Liver (tissue), 9 donors: Measurements from ENCODE around the gene LYZ. TPM values are rescaled to one million over a fixed set of nuclear protein-coding genes. Genes with fewer than 3 reads are reported as not detected.

Source experiments
- DNase-seq: peaks from one replicate; pipeline ENCODE4 v3.0.0-alpha.2; 2017; ENCODE audit warnings: low spot score
- H3K27ac ChIP-seq, 2 donors: one replicate each; pipeline ENCODE4 v1.7.0; 2013; ENCODE audit warnings: inconsistent platforms in 2 of 2, low read length in 2 of 2, control low read depth in 1 of 2, low read depth in 1 of 2, mild to moderate bottlenecking in 1 of 2
- H3K27me3 ChIP-seq, 4 donors: one replicate each; pipeline versions ENCODE4 v1.6.1 to v1.7.0; 2013; ENCODE audit warnings: low read length in 3 of 4, inconsistent platforms in 1 of 4, mild to moderate bottlenecking in 1 of 4, moderate library complexity in 1 of 4; ENCODE audit not compliant: control insufficient read depth in 4 of 4, insufficient read depth in 4 of 4
- H3K36me3 ChIP-seq, 4 donors: one replicate each; pipeline versions ENCODE4 v1.6.1 to v1.7.0; 2013; ENCODE audit warnings: low read length in 3 of 4, mild to moderate bottlenecking in 3 of 4, low read depth in 1 of 4, moderate library complexity in 1 of 4; ENCODE audit not compliant: control insufficient read depth in 4 of 4, insufficient read depth in 3 of 4
- H3K4me1 ChIP-seq, 4 donors: one replicate each; pipeline versions ENCODE4 v1.6.1 to v1.7.0; 2013; ENCODE audit warnings: low read length in 3 of 4, mild to moderate bottlenecking in 3 of 4, moderate library complexity in 1 of 4; ENCODE audit not compliant: control insufficient read depth in 4 of 4, insufficient read depth in 4 of 4
- H3K4me3 ChIP-seq, 3 donors: one replicate each; pipeline versions ENCODE4 v1.6.1 to v1.7.0; 2013; ENCODE audit warnings: low read length in 3 of 3, control low read depth in 1 of 3, low read depth in 1 of 3, mild to moderate bottlenecking in 1 of 3
- H3K9ac ChIP-seq, 2 donors: one replicate each; pipeline ENCODE4 v1.7.0; 2013; ENCODE audit warnings: low read length in 2 of 2, mild to moderate bottlenecking in 2 of 2, moderate library complexity in 2 of 2, control low read depth in 1 of 2, low read depth in 1 of 2
- H3K9me3 ChIP-seq, 4 donors: one replicate each; pipeline versions ENCODE4 v1.6.1 to v1.7.0; 2013; ENCODE audit warnings: low read length in 3 of 4; ENCODE audit not compliant: control insufficient read depth in 4 of 4
- EGR1 ChIP-seq, 2 donors: IDR thresholded peaks; 2 replicates each; pipeline ENCODE4 v1.6.1; 2016 to 2018; ENCODE audit warnings: antibody characterized with exemption in 2 of 2, low read depth in 2 of 2
- FOXA1 ChIP-seq: IDR thresholded peaks from 2 replicates; pipeline ENCODE4 v1.6.1; 2016; ENCODE audit warnings: antibody characterized with exemption
- FOXA2 ChIP-seq: IDR thresholded peaks from 2 replicates; pipeline ENCODE4 v1.6.1; 2016; ENCODE audit warnings: antibody characterized with exemption
- HNF4A ChIP-seq, 2 donors: conservative IDR thresholded peaks; 2 replicates each; pipeline ENCODE4 v1.6.1; 2016; ENCODE audit warnings: antibody characterized with exemption in 2 of 2, mild to moderate bottlenecking in 2 of 2
- HNF4G ChIP-seq: IDR thresholded peaks from 2 replicates; pipeline ENCODE4 v1.6.1; 2016; ENCODE audit warnings: antibody characterized with exemption
- JUND ChIP-seq, 2 donors: IDR thresholded peaks; 2 replicates each; pipeline ENCODE4 v1.6.1; 2016; ENCODE audit warnings: antibody characterized with exemption in 2 of 2
- NR2F2 ChIP-seq: IDR thresholded peaks from 2 replicates; pipeline ENCODE4 v1.6.1; 2016; ENCODE audit warnings: antibody characterized with exemption
- RAD21 ChIP-seq, 2 donors: IDR thresholded peaks; 2 replicates each; pipeline ENCODE4 v1.6.1; 2016; ENCODE audit warnings: antibody characterized with exemption in 2 of 2, mild to moderate bottlenecking in 2 of 2
- REST ChIP-seq: IDR thresholded peaks from 2 replicates; pipeline ENCODE4 v1.6.1; 2016; ENCODE audit warnings: antibody characterized with exemption, mild to moderate bottlenecking
- RXRA ChIP-seq, 2 donors: IDR thresholded peaks; 2 replicates each; pipeline ENCODE4 v1.6.1; 2017 to 2018; ENCODE audit warnings: antibody characterized with exemption in 2 of 2, mild to moderate bottlenecking in 1 of 2
- SP1 ChIP-seq: IDR thresholded peaks from 2 replicates; pipeline ENCODE4 v1.6.1; 2018; ENCODE audit warnings: antibody characterized with exemption, mild to moderate bottlenecking
- TAF1 ChIP-seq: conservative IDR thresholded peaks from 2 replicates; pipeline ENCODE4 v1.6.1; 2016; ENCODE audit warnings: antibody characterized with exemption, mild to moderate bottlenecking
- YY1 ChIP-seq: IDR thresholded peaks from 2 replicates; pipeline ENCODE4 v1.6.1; 2016; ENCODE audit warnings: antibody characterized with exemption, mild to moderate bottlenecking
- WGBS: extraction: QIAGEN DNeasy Blood & Tissue Kit; methylation state at CpG from one replicate; pipeline ENCODE4 v1.1.7; 2013; 5-methylcytosine and 5-hydroxymethylcytosine counted together
- polyA plus RNA-seq, 2 donors: library from polyadenylated mRNA; stranded (reverse) in 1 of 2; unstranded in 1 of 2; fragments of 200-250 nt in 1 of 2; fragments of >200 nt in 1 of 2; fragmentation: Nextera tagmentation in 1 of 2; extraction: Ambion mirVana in 1 of 2; gene quantifications; one replicate each; pipeline versions ENCODE4 v1.2.1 to v1.2.3, GENCODE V29; 2013 to 2015
- total RNA-seq, 2 donors: library from RNA; depleted of rRNA; stranded (reverse); fragments of >200 nt; gene quantifications; one replicate each; pipeline ENCODE4 v1.2.3, GENCODE V29; 2014
- TF ChIP-seq, protein P1 (sequence below): fragments of 150-350 bp; IDR thresholded peaks from 2 replicates; pipeline ENCODE4 v1.5.1; 2017; ENCODE audit warnings: improper control_type of control experiment, low read depth, low read length; ENCODE audit not compliant: missing input control
- donor health status: healthy.
- donor health status: healthy.
- donor health status: healthy.
- donor health status: healthy.
- donor health status: healthy.

The LYZ gene
- total and polyA plus RNA-seq, 4 donors = 11.5 to 141 (median 33.5) TPM

GRCh38 chr12:69385038-69385437 lies 36.9 kb downstream of the LYZ start:
- peaks cover 0 to 2% (median 1%) of the 10 kb centered on the region in 4 donors for H3K36me3 ChIP-seq
- 75% methylated on average over 3 of the region's 3 CpGs for WGBS
- no peaks in the 10 kb centered on the region for H3K27me3 ChIP-seq
- no peak overlapping the region for H3K27ac ChIP-seq
- no peaks in the 10 kb centered on the region for H3K9me3 ChIP-seq
- no peak overlapping the region for H3K9ac ChIP-seq
- no peaks in the 10 kb centered on the region for H3K4me1 ChIP-seq
- TF ChIP-seq YY1 = no peak
- no peak for TF ChIP-seq TAF1
- TF ChIP-seq, protein P1, sequence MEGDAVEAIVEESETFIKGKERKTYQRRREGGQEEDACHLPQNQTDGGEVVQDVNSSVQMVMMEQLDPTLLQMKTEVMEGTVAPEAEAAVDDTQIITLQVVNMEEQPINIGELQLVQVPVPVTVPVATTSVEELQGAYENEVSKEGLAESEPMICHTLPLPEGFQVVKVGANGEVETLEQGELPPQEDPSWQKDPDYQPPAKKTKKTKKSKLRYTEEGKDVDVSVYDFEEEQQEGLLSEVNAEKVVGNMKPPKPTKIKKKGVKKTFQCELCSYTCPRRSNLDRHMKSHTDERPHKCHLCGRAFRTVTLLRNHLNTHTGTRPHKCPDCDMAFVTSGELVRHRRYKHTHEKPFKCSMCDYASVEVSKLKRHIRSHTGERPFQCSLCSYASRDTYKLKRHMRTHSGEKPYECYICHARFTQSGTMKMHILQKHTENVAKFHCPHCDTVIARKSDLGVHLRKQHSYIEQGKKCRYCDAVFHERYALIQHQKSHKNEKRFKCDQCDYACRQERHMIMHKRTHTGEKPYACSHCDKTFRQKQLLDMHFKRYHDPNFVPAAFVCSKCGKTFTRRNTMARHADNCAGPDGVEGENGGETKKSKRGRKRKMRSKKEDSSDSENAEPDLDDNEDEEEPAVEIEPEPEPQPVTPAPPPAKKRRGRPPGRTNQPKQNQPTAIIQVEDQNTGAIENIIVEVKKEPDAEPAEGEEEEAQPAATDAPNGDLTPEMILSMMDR = no peak
- TF ChIP-seq FOXA1 = no peak
- TF ChIP-seq RXRA (IDR thresholded peaks at IDR 0.05) = no peak
- no peak for TF ChIP-seq REST
- no peak for TF ChIP-seq EGR1 (IDR thresholded peaks at IDR 0.05; ENCODE audit: low read depth in 2 of 2)
- TF ChIP-seq SP1 = no peak
- TF ChIP-seq HNF4A (conservative IDR thresholded peaks at IDR 0.05) = no peak
- no peak for TF ChIP-seq FOXA2
- TF ChIP-seq HNF4G = no peak
- TF ChIP-seq RAD21 (IDR thresholded peaks at IDR 0.05) = no peak
- H3K4me3 ChIP-seq = no peak overlapping the region
- no peak for DNase-seq

- Histone ChIP-seq H3K36me3 (peaks cover 0 to 2% (median 2%) of the 10 kb centered on the region in 4 donors), H3K9ac (no peak overlapping the region), H3K4me3 (no peak overlapping the region), H3K27ac (no peak overlapping the region), H3K4me1 (no peaks in the 10 kb centered on the region), H3K27me3 (no peaks in the 10 kb centered on the region), H3K9me3 (no peaks in the 10 kb centered on the region)
- 93% methylated on average over 2 of the region's 2 CpGs for WGBS
- DNase-seq = no peak
- TF ChIP-seq HNF4A (conservative IDR thresholded peaks at IDR 0.05) (no peak), NR2F2 (no peak), JUND (IDR thresholded peaks at IDR 0.05) (no peak)
These were observed 38.7 kb downstream of the LYZ start for GRCh38 chr12:69386921-69387320.

DNA sequence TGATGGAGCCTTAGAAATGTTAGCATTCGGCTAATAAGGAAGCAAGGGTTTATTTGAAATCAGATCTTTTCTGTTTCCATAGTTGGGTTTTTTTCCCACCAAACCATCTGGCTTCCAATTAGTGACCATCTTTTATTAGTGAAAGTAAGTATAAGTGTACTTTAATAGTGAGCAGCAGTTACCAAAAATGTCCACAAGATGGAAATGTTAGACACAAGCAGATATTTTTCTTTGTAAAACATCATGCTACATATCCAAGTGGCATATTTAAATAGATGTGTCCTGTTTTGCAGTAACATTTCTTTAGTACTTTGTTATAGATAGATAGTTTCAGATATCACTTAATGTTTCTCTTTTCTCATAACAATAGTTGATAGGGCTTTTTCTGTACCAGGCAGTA lies 40.2 kb downstream of the LYZ start:
- no peak for DNase-seq
- Histone ChIP-seq H3K4me1 (no peaks in the 10 kb centered on the region), H3K27ac (no peak overlapping the region), H3K36me3 (peaks cover 0 to 2% (median 2%) of the 10 kb centered on the region in 4 donors), H3K27me3 (no peaks in the 10 kb centered on the region), H3K4me3 (no peak overlapping the region), H3K9ac (no peak overlapping the region), H3K9me3 (no peaks in the 10 kb centered on the region)
- TF ChIP-seq RAD21 (IDR thresholded peaks at IDR 0.05) (peak; percentile 87 to 89), HNF4A (conservative IDR thresholded peaks at IDR 0.05) (no peak)
- TF ChIP-seq, protein P1 = peak; percentile 68
- 90% methylated on average over 1 of the region's 1 CpG for WGBS
